CD4-positive, alpha-beta T cell treated with Interleukin-17A for 4 hours (primary cell): Measurements from ENCODE around the gene THADA.

ENCODE experiments used
- DNase-seq: peaks from one replicate; pipeline ENCODE4 v3.0.0-alpha.2; 2020; ENCODE audit warnings: mixed read lengths

Gene THADA

GRCh38 chr2:43220229-43220751, 375.5 kb downstream of the THADA start:
- DNase-seq: no peak

GRCh38 chr2:43219383-43220228, 376.2 kb downstream of the THADA start:
- DNase-seq: peak; percentile 84

- peak; percentile 86 for DNase-seq
Observed at GRCh38 chr2:43218702-43219382, 377.0 kb downstream of the THADA start.

GRCh38 chr2:43218155-43218701, 377.6 kb downstream of the THADA start:
- DNase-seq: no peak

GRCh38 chr2:43217228-43218154, 378.3 kb downstream of the THADA start:
- DNase-seq: peak; percentile 39

- DNase-seq: no peak
Observed at GRCh38 chr2:43216629-43217028, 379.2 kb downstream of the THADA start.

- no peak for DNase-seq
Observed at GRCh38 chr2:43215673-43216255, 380.1 kb downstream of the THADA start.

- no peak for DNase-seq
Observed at GRCh38 chr2:43214253-43214652, 381.6 kb downstream of the THADA start.

- no peak for DNase-seq
Observed at GRCh38 chr2:43212931-43213330, 382.9 kb downstream of the THADA start.

GRCh38 chr2:43212216-43212835, 383.5 kb downstream of the THADA start:
- no peak for DNase-seq

GRCh38 chr2:43210467-43211303, 385.2 kb downstream of the THADA start:
- DNase-seq: peak; percentile 65

- DNase-seq: no peak
Observed at GRCh38 chr2:43210125-43210466, 385.7 kb downstream of the THADA start.

- no peak for DNase-seq
Observed at GRCh38 chr2:43209204-43209717, 386.6 kb downstream of the THADA start.

- DNase-seq: no peak
Observed at GRCh38 chr2:43207553-43208300, 388.1 kb downstream of the THADA start.

GRCh38 chr2:43206602-43207001, 389.2 kb downstream of the THADA start:
- DNase-seq: no peak

GRCh38 chr2:43203373-43203772, 392.5 kb downstream of the THADA start:
- DNase-seq: no peak

GRCh38 chr2:43202289-43202688, 393.5 kb downstream of the THADA start:
- DNase-seq: no peak

- no peak for DNase-seq
Observed at GRCh38 chr2:43201497-43201896, 394.3 kb downstream of the THADA start.

GRCh38 chr2:43201016-43201415, 394.8 kb downstream of the THADA start:
- no peak for DNase-seq
